Measurements from ENCODE around the gene GNPDA2. TPM values are rescaled to one million over a fixed set of nuclear protein-coding genes. Genes with fewer than 3 reads are reported as not detected.

The GNPDA2 gene
- total and polyA plus RNA-seq, 2 experiments from 2014 or later, result 8.8 to 20.3 TPM

- H2AFZ ChIP-seq, result peak overlapping the region; percentile 99
- H3K27me3 ChIP-seq, result peaks cover 5% of the 10 kb centered on the region
- 75% methylated on average over 6 of the region's 6 CpGs for WGBS (ENCODE audit: low lambda C conversion rate, missing lambda C conversion rate)
- H3K27ac ChIP-seq, result no peak overlapping the region
- H3K79me2 ChIP-seq, result peaks cover 34% of the 10 kb centered on the region
- TF ChIP-seq EZH2phosphoT487 (IDR thresholded peaks at IDR 0.05; ENCODE audit: low read depth, severe bottlenecking, unreplicated experiment), result no peak
- no peak for TF ChIP-seq EZH2 (IDR thresholded peaks at IDR 0.05; ENCODE audit: borderline replicate concordance)
- TF ChIP-seq, protein P1, sequence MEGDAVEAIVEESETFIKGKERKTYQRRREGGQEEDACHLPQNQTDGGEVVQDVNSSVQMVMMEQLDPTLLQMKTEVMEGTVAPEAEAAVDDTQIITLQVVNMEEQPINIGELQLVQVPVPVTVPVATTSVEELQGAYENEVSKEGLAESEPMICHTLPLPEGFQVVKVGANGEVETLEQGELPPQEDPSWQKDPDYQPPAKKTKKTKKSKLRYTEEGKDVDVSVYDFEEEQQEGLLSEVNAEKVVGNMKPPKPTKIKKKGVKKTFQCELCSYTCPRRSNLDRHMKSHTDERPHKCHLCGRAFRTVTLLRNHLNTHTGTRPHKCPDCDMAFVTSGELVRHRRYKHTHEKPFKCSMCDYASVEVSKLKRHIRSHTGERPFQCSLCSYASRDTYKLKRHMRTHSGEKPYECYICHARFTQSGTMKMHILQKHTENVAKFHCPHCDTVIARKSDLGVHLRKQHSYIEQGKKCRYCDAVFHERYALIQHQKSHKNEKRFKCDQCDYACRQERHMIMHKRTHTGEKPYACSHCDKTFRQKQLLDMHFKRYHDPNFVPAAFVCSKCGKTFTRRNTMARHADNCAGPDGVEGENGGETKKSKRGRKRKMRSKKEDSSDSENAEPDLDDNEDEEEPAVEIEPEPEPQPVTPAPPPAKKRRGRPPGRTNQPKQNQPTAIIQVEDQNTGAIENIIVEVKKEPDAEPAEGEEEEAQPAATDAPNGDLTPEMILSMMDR (IDR thresholded peaks at IDR 0.05; ENCODE audit: poor library complexity), result no peak
- H3K4me2 ChIP-seq, result peak overlapping the region; percentile 83
- no peak for DNase-seq (ENCODE audit: low spot score)
- no peaks in the 10 kb centered on the region for H4K20me1 ChIP-seq (ENCODE audit: insufficient read depth, poor library complexity, severe bottlenecking)
- no peak overlapping the region for H3K4me3 ChIP-seq
- peaks cover 3% of the 10 kb centered on the region for H3K4me1 ChIP-seq (ENCODE audit: insufficient read depth)
- no peaks in the 10 kb centered on the region for H3K9me2 ChIP-seq (replicated peaks; ENCODE audit: insufficient read depth)
- H3K9me3 ChIP-seq (ENCODE audit: low read depth), result no peaks in the 10 kb centered on the region
- H3K36me3 ChIP-seq (replicated peaks; ENCODE audit: insufficient read depth, low read depth), result no peaks in the 10 kb centered on the region
These were observed 1.1 kb upstream of the GNPDA2 start for GRCh38 chr4:44727471-44727870.

DNA sequence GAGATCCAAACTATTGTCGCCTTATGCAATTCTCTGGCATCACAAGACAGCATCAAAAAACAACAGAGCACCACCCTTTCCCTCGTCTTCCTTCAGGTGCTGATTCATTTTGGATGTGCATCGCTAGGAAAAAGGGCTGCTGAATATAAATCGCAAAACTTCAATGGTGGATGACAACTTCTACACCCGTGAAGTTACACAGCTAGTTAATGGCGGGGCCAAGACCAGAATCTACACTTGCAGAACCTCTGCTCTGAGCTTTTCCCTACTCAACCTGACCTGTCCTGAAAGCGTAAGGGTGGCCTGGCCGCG is 674 bp downstream of the GNPDA2 start:
- Histone ChIP-seq H2AFZ (peak overlapping the region; percentile 99), H3K4me3 (peak overlapping the region; percentile 80), H3K79me2 (peaks cover 42% of the 10 kb centered on the region), H4K20me1 (ENCODE audit: insufficient read depth, poor library complexity, severe bottlenecking) (no peaks in the 10 kb centered on the region), H3K9me3 (ENCODE audit: low read depth) (no peaks in the 10 kb centered on the region), H3K9me2 (replicated peaks; ENCODE audit: insufficient read depth) (no peaks in the 10 kb centered on the region), H3K36me3 (replicated peaks; ENCODE audit: insufficient read depth, low read depth) (no peaks in the 10 kb centered on the region), H3K27ac (peak overlapping the region; percentile 79), H3K4me1 (ENCODE audit: insufficient read depth) (peaks cover 3% of the 10 kb centered on the region), H3K27me3 (peaks cover 3% of the 10 kb centered on the region), H3K4me2 (peak overlapping the region; percentile 83)
- no peak for DNase-seq (ENCODE audit: low spot score)
- no peak for TF ChIP-seq EZH2 (IDR thresholded peaks at IDR 0.05; ENCODE audit: borderline replicate concordance)
- no peak for TF ChIP-seq EZH2phosphoT487 (IDR thresholded peaks at IDR 0.05; ENCODE audit: low read depth, severe bottlenecking, unreplicated experiment)
- TF ChIP-seq, protein P1 (IDR thresholded peaks at IDR 0.05; ENCODE audit: poor library complexity), result no peak
- 2% methylated on average over 9 of the region's 9 CpGs for WGBS (ENCODE audit: low lambda C conversion rate, missing lambda C conversion rate)

- Histone ChIP-seq H3K9me3 (ENCODE audit: low read depth) (no peaks in the 10 kb centered on the region), H4K20me1 (ENCODE audit: insufficient read depth, poor library complexity, severe bottlenecking) (no peaks in the 10 kb centered on the region), H3K27ac (peak overlapping the region; percentile 79), H3K79me2 (peaks cover 46% of the 10 kb centered on the region), H3K36me3 (replicated peaks; ENCODE audit: insufficient read depth, low read depth) (no peaks in the 10 kb centered on the region), H3K4me1 (ENCODE audit: insufficient read depth) (peaks cover 3% of the 10 kb centered on the region), H3K27me3 (no peaks in the 10 kb centered on the region), H3K4me2 (peak overlapping the region; percentile 83), H2AFZ (peak overlapping the region; percentile 99), H3K4me3 (peak overlapping the region; percentile 80), H3K9me2 (replicated peaks; ENCODE audit: insufficient read depth) (no peaks in the 10 kb centered on the region)
- DNase-seq (ENCODE audit: low spot score), result peak; percentile 9
- no peak for TF ChIP-seq EZH2phosphoT487 (IDR thresholded peaks at IDR 0.05; ENCODE audit: low read depth, severe bottlenecking, unreplicated experiment)
- no peak for TF ChIP-seq EZH2 (IDR thresholded peaks at IDR 0.05; ENCODE audit: borderline replicate concordance)
- TF ChIP-seq, protein P1 (IDR thresholded peaks at IDR 0.05; ENCODE audit: poor library complexity), result no peak
- 34% methylated on average over 6 of the region's 6 CpGs for WGBS (ENCODE audit: low lambda C conversion rate, missing lambda C conversion rate)
These were observed 1.2 kb downstream of the GNPDA2 start for GRCh38 chr4:44725166-44725565.

GRCh38 chr4:44722001-44722400 is 4.4 kb downstream of the GNPDA2 start:
- Histone ChIP-seq H3K9me2 (replicated peaks; ENCODE audit: insufficient read depth) (no peaks in the 10 kb centered on the region), H3K4me3 (no peak overlapping the region), H2AFZ (no peak overlapping the region), H3K27me3 (no peaks in the 10 kb centered on the region), H3K36me3 (replicated peaks; ENCODE audit: insufficient read depth, low read depth) (no peaks in the 10 kb centered on the region), H3K9me3 (ENCODE audit: low read depth) (no peaks in the 10 kb centered on the region), H3K79me2 (peaks cover 67% of the 10 kb centered on the region), H4K20me1 (ENCODE audit: insufficient read depth, poor library complexity, severe bottlenecking) (no peaks in the 10 kb centered on the region), H3K4me2 (no peak overlapping the region), H3K4me1 (ENCODE audit: insufficient read depth) (peaks cover 3% of the 10 kb centered on the region), H3K27ac (no peak overlapping the region)
- no peak for DNase-seq (ENCODE audit: low spot score)
- WGBS (ENCODE audit: low lambda C conversion rate, missing lambda C conversion rate), result 98% methylated on average over 3 of the region's 3 CpGs
- TF ChIP-seq, protein P1 (IDR thresholded peaks at IDR 0.05; ENCODE audit: poor library complexity), result no peak
- TF ChIP-seq EZH2 (IDR thresholded peaks at IDR 0.05; ENCODE audit: borderline replicate concordance) (no peak), EZH2phosphoT487 (IDR thresholded peaks at IDR 0.05; ENCODE audit: low read depth, severe bottlenecking, unreplicated experiment) (no peak)

Measured in hepatocyte (in vitro differentiated cells).